ENCODE results near the gene GTF2H3.
A peak's percentile ranks its signal among the peaks of the same experiment; 100 is the strongest.
"Not testable (repeated sequence)": the region's sequence is repeated elsewhere in the genome, so short reads cannot be mapped to it uniquely, and the experiment has no call there.

Gene GTF2H3

GRCh38 chr12:123633379-123634141, at the start of gene GTF2H3, which contains the start of gene EIF2B1:
Gene GTF2H3, plus strand, starts transcription at chr12:123633829. Its CDS starts 31 bp downstream, at chr12:123633860.
Gene EIF2B1, minus strand, starts transcription at chr12:123633686. Its CDS starts 129 bp downstream, at chr12:123633557.
- peak; percentile 66 to 98 (median 93) for DNase-seq

- no peak for DNase-seq
Measured at GRCh38 chr12:123591702-123592481, 41.7 kb upstream of the GTF2H3 start.

- no peak for DNase-seq
Measured at GRCh38 chr12:123595729-123596128, 37.9 kb upstream of the GTF2H3 start.

DNA sequence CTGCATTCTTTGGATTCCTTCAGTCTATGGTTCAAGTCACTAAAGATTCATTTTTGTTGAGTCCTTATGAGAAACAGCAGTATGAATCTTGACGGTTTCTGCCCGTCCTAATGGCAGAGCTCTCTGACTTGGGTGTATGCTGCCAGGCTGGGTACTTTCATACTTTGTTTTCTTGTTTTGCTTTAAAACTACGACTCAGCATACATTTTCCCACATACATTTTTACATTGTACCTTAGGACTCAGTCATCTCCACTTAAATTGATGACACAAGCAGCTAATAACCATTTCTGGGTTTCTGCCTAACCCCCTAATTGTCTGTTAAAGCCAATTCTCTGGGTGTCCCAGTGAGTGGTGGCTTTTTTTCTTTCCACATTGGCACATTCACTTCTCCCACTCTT, 36.5 kb upstream of the GTF2H3 start:
- no peak for DNase-seq

DNA sequence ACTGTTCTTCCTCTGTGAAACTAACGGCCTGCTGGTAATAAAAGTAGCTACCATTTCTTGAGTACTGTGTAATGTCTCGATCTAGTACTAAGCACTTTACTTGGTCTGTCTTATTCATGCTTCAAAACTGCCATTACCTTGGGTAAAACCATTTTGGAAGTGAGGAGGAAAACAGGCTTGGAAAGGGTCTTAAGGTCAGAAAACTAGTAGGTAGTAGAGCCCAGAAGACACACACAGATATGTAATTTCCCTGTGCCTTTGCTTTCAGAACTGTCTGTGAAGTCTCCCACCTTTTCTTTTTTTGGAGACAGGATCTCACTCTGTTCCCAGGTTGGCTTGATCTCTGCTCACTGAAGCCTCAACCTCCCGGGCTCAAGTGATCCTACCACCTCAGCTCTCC, 35.1 kb upstream of the GTF2H3 start:
- DNase-seq, result no peak

- no peak for DNase-seq
Measured at GRCh38 chr12:123599310-123599709, 34.3 kb upstream of the GTF2H3 start.

- DNase-seq, result no peak
Measured at GRCh38 chr12:123599721-123600120, 33.9 kb upstream of the GTF2H3 start.

GRCh38 chr12:123601602-123602489, 31.8 kb upstream of the GTF2H3 start, which contains the start of gene DDX55:
Gene DDX55, plus strand, starts transcription at chr12:123602099. Its CDS starts 50 bp downstream, at chr12:123602149.
- DNase-seq, result peak in 55 of 56 donors; percentile 39 to 89 (median 77)

- DNase-seq, result no peak
Measured at GRCh38 chr12:123602651-123603195, 30.9 kb upstream of the GTF2H3 start.

DNA sequence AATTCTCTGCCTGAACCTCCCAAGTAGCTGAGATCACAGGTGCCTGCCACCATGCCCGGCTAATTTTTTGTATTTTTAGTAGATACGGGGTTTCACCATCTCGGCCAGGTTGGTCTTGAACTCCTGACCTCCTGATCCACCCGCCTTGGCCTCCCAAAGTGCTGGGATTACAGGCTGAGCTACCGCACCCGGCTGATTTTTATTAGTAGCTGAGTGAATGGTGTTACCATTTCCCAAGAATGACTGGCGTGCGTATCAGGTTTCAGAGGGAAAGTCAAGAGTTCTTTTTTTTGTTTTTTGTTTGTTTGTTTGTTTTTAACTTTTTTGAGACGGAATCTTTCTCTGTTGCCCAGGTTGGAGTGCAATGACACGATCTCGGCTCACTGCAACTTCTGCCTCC, 30.1 kb upstream of the GTF2H3 start:
- not testable (repeated sequence) for DNase-seq

DNA sequence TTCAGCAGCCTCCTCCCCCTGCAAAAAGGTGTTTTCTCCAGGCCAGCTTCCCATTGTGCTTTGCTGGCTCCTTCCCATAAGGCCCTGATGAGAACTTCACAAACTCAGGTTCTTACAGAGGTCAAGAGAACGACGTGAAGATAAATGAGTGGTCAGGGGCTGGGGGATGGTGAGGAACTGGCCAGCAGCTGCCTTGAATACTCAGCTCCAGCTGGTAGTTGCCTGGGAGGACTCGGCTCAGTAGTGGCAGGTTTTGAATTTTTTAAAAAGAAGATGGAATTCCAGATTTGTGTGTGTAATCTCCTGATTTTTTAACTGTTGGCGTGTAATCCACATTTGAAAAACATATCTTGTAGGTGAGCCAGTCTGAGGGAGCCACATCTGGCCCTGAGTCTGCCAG, 25.9 kb upstream of the GTF2H3 start:
- DNase-seq, result no peak

DNA sequence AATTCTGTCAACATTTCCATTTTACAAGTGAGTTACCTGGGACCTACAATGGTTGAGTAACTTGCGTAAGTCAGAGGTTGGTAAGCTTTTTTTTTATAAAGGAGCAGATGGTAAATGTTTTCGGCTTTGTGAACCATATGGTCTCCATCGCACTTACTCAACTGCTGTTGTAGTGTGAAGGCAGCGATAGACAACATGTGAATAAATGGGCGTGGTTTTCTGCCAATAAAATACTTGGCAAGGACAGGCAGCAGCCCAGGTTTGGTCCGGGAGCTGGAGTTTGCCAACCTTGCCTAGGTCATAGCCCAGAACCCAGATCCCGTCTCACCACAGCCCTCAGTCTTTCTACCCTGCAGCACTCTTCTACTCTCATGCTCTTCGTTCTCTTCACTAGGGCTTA, 25.4 kb upstream of the GTF2H3 start:
- DNase-seq, result peak in 1 of 56 donors; percentile 1

- DNase-seq, result no peak
Measured at GRCh38 chr12:123614110-123614509, 19.5 kb upstream of the GTF2H3 start.

GRCh38 chr12:123614531-123614930, 19.1 kb upstream of the GTF2H3 start:
- no peak for DNase-seq

DNA sequence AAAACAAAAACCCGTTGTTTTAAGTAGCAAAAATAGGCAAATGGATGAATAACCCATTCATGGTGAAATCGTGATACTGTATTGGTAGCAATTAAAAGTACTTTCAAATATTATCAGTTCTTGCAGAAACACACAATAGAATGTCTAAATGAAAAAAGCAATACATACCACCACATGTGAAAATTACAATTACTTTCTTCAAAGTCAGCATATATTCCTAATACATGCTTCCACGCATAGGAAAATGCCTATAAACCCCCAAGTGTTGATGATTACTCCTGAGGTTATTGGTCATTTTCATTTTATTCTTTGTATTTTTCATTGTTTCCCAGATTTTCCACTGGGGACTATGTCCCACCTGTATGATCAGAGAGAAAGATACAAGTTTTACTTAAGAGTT, 16.5 kb upstream of the GTF2H3 start:
- no peak for DNase-seq

- DNase-seq, result no peak
Measured at GRCh38 chr12:123617580-123617979, 16.0 kb upstream of the GTF2H3 start.

- DNase-seq, result no peak
Measured at GRCh38 chr12:123621101-123621500, 12.5 kb upstream of the GTF2H3 start.

DNA sequence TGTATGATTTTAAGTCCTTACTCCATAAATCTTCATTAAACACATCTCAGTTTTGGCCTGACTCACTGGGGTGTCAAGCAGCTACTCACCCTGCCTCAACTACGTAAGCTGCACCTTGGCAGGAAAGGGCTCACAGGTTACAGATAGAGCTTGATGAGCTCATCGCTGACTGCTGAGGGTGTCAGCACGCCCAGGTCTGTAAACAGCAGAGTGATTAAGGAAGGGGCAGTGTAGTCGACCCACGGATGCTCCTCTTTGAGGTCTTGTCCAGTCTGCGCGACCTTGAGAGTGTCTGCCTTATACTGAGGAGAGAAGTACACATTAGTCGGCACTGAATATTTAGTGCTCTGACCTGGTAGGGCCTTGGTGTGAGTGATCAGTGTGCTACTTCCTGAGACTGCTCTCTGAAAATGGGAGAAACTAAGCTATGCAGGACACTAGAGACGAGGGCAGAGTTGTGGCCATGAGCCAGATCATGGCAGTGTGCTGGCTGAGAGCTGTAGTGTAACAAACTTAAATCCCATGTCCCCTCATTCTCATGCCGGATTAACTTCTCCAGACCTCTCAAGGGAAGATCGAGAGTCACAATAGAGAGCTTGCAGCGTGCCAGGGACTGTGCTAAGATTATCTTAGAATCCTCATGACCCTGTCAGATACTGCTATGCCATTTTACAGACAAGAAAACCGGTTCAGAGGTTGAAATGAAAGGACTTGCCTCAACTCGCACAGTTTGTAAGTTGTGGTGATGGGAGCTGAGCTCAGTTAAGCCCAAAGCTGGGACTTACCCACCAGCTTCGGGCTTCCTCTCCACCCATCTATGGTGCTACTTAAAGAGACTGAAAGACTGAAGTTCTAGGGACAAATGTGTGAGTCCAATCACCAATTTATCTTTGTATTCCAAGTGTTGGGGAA, 11.8 kb upstream of the GTF2H3 start:
- DNase-seq, result no peak

DNA sequence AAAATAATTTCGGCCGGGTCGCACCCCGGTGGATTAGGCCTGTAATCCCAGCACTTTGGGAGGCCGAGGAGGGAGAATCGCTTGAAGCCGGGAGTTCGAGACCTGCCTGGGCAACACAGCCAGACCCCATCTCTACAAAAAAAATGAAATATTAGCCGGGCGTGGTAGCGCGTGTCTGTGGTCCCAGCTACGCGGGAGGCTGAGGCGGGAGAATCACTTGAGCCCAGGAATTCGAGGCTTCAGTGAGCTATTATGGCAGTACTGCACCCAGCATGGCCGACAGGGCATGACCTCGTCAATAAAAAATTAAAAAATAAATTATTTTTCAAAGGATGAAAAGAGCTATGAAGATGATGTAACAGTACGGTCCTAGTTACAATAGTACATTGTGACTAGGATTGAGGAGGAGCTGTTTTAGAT, 523 bp downstream of the GTF2H3 start:
- peak in 1 of 56 donors; percentile 27 for DNase-seq

GRCh38 chr12:123643911-123644310, 10.3 kb downstream of the GTF2H3 start:
- DNase-seq, result no peak
